HTERT RPE-1 (cell line): ENCODE results near the gene TBC1D22A.

Experiments used
- in situ Hi-C: fragments of 300-500 bp; cut with MboI; formaldehyde crosslinking; loops from 4 replicates; pipeline ENCODE4 v1.14.3; 2020; ENCODE audit warnings: low sequenced_read_pairs

Gene TBC1D22A

GRCh38 chr22:47065756-47066615 lies 303.5 kb downstream of the TBC1D22A start:
- in situ Hi-C loops = no loop called here

- in situ Hi-C loops = no loop called here
Observed at GRCh38 chr22:47066616-47066905, 304.1 kb downstream of the TBC1D22A start.

- in situ Hi-C loops = no loop called here
Observed at GRCh38 chr22:47067321-47067890, 305.0 kb downstream of the TBC1D22A start.

GRCh38 chr22:47067911-47068625 lies 305.6 kb downstream of the TBC1D22A start:
- in situ Hi-C loops = no loop called here

GRCh38 chr22:47068626-47068996 lies 306.2 kb downstream of the TBC1D22A start:
- in situ Hi-C loops = no loop called here

GRCh38 chr22:47069270-47069669 lies 306.8 kb downstream of the TBC1D22A start:
- in situ Hi-C loops = no loop called here

GRCh38 chr22:47071078-47071806 lies 308.8 kb downstream of the TBC1D22A start:
- in situ Hi-C loops = no loop called here

GRCh38 chr22:47071807-47072641 lies 309.6 kb downstream of the TBC1D22A start:
- in situ Hi-C loops = no loop called here

- in situ Hi-C loops = no loop called here
Observed at GRCh38 chr22:47072642-47072967, 310.2 kb downstream of the TBC1D22A start.

- in situ Hi-C loops = no loop called here
Observed at GRCh38 chr22:47073075-47073474, 310.6 kb downstream of the TBC1D22A start.

- in situ Hi-C loops = no loop called here
Observed at GRCh38 chr22:47074105-47074504, 311.7 kb downstream of the TBC1D22A start.

GRCh38 chr22:47075568-47075967 lies 313.1 kb downstream of the TBC1D22A start:
- in situ Hi-C loops = no loop called here

GRCh38 chr22:47076758-47077157 lies 314.3 kb downstream of the TBC1D22A start:
- in situ Hi-C loops = no loop called here

GRCh38 chr22:47080100-47080499 lies 317.6 kb downstream of the TBC1D22A start:
- in situ Hi-C loops = no loop called here

- in situ Hi-C loops = no loop called here
Observed at GRCh38 chr22:47082505-47082904, 320.1 kb downstream of the TBC1D22A start.

- in situ Hi-C loops = no loop called here
Observed at GRCh38 chr22:47083379-47083986, 321.0 kb downstream of the TBC1D22A start.

- in situ Hi-C loops = no loop called here
Observed at GRCh38 chr22:47084226-47084625, 321.8 kb downstream of the TBC1D22A start.

- in situ Hi-C loops = no loop called here
Observed at GRCh38 chr22:47086596-47087248, 324.3 kb downstream of the TBC1D22A start.

GRCh38 chr22:47088480-47089158 lies 326.2 kb downstream of the TBC1D22A start:
- in situ Hi-C loops = no loop called here
